GM21619 (cell line): Measurements from ENCODE around the gene SP1.
"Not testable (repeated sequence)": the region's sequence is repeated elsewhere in the genome, so short reads cannot be mapped to it uniquely, and the experiment has no call there.

Experiments
- ATAC-seq: cut with Tn5 transposase; IDR thresholded peaks from one replicate; pipeline ENCODE4 v1.9.1; 2021; ENCODE audit not compliant: unreplicated experiment

The SP1 gene

DNA sequence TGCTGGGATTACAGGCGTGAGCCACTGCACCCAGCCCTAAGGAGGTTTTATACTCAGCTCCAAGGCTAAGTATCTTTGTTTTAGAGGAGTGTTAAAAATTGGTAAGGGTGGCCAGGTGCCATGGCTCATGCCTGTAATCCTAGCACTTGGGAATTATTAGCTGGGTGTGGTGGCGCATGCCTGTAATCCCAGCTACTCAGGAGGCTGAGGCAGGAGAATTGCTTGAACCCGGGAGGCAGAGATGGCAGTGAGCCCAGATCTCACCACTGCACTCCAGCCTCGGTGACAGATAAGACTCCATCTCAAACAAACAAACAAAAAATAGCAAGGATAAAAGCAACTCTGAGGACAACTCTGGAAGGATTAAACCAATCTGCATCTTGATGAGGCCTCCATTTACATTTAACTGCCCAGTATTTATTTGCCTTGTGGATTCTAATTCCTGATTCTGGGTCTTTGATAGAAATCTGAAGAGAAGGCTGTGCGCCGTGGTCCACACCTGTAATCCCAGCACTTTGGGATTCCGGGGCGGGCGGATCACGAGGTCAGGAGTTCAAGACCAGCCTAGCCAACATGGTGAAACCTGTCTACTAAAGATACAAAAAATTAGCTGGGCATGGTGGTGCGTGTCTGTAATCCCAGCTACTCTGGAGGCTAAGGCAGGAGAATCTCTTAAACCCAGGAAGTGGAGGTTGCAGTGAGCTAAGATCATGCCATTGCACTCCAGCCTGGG, 64.8 kb downstream of the SP1 start:
- not testable (repeated sequence) for ATAC-seq

DNA sequence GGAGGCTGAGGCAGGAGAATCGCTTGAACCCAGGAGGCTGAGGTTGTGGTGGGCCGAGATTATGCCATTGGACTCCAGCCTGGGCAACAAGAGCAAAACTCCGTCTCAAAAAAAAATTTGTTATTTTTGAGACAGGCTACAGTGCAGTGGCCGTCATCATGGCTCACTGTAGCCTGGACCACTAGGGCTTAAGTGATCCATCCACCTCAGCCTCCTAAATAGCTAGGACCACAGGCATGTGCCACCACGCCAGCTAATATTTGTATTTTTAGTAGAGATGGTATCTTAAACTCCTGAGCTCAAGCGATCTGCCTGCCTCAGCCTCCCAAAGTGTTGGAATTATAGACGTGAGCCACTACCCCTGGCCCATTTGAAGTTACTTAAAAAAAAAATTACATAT, 71.0 kb downstream of the SP1 start:
- ATAC-seq, result no peak

DNA sequence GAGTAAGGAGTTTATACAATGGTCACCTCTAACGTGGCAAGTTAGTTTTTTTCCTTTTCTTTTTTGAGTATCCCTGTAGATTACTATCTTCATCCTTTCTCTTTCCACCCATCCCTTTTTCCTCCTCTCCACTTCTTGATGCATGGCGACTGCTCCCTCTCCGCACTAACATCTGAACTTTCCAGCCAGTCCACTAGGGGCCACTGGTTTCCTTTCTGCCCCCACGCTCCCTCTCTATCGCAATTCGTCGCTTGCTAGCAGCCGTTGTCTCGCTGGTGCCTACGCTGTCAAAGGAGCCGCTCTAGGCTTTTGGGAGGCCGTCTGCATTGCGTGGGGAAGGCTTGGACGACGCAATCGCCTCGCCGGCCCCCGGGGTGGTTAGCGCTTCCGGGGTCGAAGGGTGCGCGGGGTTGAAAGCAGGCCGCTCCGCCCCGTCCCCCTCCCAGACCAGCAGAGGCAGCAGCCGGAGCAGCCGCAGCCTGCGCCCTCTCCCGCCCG, 71.7 kb downstream of the SP1 start, which contains the start of gene PCBP2:
Gene PCBP2 (plus strand): TSS at position 442 of the 498 bp plus-strand sequence. CDS start 2,699 bp downstream, outside the sequence.
- peak; percentile 94 for ATAC-seq

DNA sequence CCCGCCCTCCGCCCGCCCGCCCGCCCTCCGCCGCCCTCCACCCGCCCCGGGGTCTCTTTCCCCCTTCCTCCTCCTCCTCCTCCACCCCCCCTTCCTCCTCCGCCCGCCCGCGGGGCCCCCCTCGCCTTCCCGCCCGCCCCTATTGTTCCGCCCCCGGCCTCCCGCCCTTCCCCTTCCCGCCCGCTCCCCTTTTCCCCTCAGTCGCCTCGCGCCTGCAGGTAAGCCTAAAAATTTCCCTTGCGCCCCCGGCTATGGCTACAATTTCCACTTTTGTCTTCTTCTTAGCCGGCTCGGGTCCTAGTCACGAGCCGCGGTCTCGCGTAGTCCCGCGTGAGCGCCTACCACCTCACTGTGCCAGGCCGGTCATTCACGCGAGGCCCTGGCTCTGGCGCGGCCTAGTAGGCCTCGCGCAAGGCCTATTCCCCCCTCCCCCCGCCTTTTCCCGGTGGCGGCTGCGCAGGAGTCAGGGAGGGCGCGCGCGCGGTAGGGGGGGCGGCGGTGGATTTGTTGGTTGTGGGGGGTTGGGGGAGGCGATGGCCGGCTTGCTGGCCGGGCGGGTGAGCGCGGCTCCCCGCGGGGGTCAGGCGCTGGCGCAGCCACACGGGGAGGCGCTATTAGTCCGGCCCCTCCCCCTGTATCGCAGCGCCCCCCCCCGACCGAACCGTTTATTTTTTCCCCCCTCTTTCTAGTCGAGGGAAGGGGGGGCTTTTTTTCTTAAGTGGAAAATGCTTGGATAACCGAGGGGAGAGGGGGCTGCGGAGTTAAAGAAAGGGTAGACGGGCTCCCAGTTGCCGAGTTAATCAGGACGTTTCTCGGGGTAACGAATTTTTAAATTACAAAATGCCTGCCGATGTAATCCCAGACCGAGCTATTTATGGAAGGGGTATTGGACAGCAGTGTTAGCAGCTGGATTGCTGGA, 72.4 kb downstream of the SP1 start:
- peak; percentile 19 for ATAC-seq

DNA sequence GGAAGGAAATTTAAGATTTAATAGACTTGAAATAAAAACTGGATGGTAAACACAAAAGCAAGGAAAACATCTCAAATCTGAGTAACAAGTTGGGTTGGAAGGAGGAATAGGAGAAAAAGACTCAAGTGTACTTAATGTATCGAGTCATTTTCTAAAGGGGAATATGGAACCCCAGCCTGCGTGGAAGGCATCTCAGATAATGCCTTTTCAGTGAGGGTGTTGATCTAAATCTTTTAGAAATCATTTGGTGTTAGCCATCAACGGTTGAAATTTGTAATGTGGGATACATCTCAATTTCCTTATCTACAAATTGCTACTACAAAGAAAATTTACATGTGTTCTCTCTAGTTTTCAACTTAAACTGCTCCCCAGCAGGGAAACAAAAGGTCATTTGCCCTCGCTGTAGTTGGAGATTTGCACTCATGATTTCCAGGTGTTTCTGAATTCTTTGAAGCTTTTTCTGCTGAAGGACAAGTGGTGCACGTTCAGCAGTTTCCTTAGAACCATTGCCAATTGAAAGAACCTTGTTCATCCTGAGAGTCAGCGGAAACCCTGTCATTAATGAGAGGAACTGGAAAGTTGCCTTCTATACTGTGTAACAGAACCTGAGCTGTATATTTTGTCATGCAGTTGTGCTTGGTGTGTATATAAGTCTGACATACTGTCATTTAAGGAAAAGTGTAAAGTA, 74.1 kb downstream of the SP1 start:
- no peak for ATAC-seq

DNA sequence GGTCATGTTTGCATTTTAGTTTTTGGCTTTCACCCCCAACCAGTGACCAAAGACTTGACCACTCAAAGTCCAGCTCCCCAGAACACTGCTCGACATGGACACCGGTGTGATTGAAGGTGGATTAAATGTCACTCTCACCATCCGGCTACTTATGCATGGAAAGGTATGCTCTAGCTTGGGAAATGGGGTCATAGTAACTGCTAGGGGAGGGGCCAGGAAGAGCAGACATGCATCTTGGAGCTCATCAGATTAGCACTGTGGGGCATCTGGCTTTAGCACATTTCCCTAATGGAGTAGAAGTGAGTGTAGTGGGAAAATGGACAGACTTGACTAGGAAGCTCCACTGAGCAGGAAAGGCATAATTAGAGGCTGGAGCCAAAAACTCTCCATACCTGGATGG, 74.7 kb downstream of the SP1 start:
- no peak for ATAC-seq

DNA sequence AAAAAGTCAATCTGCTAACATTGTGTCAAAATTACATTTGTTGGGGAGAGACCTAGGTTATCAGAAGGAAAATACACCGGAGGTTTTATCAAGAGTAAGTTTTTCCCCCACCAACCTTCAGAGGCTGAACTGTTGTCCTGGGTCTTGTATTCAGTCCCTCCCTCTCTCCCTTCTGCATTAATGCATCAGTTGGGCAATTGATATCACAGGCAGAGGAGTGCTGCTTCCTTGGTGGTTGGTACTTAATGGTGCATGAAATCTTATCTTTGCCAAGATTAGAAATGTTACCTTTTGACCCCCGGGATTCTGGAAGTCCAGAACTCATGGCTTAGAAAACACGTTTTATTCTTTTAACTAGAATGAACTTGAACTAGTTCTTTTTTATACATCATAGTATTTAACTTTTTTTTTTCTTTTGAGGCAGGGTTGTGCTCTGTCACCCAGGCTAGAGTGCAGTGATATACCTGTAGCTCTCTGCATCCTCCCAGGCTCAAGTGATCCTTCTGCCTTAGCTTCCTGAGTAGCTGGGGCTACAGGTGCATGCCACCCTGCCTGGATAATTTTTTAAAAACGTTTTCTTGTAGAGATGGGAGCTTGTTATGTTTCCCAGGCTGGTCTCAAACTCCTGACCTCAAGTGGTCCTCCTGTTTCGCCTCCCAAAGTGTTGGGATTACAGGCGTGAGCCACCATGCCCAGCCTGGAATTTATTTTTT, 76.8 kb downstream of the SP1 start:
- no peak for ATAC-seq

DNA sequence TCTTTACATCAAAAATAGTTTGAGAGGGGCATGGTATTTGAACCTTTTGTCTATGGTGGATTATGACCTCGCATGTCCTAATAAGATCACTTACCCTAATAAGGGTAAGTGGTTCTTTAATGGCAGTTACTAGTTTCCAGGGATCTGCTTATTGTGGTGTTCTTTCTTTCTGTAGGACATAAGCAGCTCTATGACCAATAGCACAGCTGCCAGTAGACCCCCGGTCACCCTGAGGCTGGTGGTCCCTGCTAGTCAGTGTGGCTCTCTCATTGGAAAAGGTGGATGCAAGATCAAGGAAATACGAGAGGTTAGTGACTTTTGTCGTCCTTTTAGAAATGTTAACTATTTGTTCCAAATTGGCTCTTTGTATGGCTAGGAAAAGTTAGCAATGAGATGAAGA, 79.1 kb downstream of the SP1 start:
- no peak for ATAC-seq

DNA sequence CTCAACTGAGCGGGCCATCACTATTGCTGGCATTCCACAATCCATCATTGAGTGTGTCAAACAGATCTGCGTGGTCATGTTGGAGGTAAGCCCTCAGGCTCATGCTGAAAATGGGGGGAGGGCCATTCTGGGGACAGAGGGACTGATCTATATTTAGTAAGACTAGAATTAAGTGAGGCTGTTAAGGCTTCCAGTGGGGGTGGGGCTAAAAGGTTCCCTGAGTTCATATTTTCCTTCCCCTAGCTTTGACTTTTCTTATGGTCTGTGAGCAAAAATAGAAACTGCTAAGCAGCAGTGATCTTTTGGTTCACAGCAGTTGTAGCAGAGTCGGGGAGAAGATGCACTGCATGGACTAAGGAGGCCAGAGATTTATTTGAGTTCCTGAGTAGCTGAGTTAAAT, 81.1 kb downstream of the SP1 start:
- no peak for ATAC-seq

DNA sequence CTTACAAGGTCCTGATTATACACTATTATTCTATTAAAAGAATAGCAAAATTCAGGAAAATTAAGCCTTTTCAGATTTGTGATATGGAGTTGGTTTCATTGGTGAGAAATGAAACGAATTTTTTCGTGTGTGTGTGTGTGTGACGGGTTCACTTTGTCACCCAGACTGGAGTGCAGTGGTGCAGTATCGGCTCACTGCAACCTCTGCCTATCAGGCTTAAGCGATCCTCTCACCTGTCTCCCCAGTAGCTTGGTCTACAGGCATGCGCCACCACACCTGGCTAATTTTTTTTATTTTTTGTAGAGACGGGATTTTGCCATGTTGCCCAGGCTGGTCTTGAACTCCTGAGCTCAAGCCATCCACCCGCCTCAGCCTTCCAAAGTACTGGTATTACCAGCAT, 81.6 kb downstream of the SP1 start:
- ATAC-seq, result no peak

DNA sequence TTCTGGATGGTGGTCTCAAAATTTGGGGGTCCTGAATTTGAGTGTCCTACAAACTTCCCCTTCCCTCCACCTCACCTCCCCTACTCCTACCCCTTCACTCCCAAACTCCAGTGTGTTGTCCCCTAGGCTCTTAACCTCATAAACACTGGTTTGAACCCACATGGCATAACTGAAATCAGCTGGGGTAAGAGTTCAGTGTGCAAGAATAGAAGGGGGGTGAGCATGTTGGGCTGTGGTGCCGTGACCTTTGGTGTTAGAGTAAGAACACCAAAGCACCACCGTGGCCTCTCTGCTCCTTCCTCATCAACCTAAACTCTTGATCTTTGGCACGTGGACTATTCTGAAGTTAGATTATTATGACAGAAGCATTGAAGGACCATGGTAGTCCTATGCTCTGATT, 83.0 kb downstream of the SP1 start:
- no peak for ATAC-seq

DNA sequence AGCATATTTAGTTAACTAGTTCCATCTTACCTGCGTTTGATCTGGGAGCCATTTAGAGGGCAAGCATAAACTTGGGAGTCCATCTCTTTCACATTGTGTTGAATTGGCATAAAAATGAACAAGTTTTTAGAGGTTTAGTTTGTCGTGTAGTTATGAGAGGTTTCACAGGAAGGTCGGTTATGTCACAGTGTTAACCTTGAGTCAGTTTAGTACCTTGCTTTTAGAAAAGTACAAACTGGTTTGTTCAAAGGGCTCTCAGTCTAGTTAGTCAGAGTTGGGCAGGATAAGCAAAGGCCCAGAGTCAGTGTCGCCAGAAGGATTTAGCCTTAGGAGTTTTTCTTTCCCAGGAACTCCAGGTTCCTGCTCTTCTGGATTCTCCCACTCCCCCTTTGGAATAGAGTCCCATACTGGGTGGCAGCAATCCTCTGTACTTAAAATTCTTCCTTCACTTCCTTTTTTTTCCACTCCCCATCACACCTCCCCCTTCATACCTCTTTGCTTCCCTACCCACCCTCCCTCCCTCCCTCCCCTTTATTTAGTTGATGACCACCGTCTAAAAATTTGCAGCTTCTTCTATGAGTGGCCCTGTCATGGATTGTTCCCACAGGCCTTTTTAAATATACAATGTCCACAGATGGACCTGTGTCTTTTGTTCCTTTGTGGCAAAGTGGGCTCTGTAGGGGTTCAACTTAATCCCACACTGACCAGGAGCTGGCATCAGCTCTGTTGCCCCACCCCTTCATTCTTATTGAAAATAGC, 84.0 kb downstream of the SP1 start:
- no peak for ATAC-seq

DNA sequence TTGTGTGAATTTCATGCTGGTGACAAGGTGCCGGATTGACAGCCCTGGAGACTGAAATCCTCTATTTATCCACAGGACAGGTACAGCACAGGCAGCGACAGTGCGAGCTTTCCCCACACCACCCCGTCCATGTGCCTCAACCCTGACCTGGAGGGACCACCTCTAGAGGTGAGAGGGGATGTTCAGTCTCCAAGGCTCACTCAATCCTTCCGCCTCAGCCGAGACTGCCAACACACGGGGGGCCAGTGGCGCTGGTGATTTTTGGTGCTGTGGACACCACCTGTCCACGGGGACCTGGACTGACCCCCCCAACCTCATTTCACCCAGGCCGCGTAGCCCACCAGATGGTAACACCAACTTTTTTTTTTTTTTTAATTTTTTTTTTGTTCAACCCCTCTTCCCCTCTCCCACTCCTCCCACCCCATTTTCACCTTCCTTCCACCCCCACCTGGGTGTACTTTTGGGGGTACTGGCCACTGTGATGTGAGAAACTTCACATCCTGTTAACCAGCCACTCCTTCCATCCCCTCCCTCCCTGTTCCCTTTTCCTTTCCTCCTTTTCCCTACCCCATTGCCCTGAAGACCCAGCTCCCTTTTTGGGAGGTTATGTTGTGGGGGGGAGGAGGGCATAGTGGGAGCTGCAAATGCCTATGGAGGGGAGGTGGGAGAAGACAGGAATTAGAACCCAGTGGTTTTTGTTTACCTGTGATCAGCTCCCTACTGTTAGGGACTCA, 84.9 kb downstream of the SP1 start:
- no peak for ATAC-seq

DNA sequence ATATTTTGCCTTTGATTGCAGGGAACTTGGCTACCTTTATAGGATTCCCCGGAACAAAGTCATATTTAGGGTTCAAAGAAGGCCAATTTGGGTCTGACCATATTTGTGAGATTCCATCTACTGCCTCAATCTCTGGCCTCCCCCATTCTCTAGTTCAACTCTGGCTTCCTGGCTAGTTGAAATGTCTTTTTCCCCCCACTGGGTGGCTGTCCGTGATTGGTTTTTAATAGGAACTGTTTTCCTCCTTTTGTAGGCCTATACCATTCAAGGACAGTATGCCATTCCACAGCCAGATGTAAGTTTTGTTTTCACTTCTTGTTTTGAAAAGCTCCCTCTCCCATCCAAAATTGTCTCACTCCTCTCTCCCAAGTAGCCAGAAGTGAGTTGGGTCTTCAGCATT, 85.7 kb downstream of the SP1 start:
- no peak for ATAC-seq
